Pulmonary artery endothelial cell (primary cell): ENCODE measurements around the gene BTBD9. TPM values are rescaled to one million over a fixed set of nuclear protein-coding genes. Genes with fewer than 3 reads are reported as not detected.

Experiments
- DNase-seq: peaks from one replicate; pipeline ENCODE4 v3.0.0-alpha.2; 2011; ENCODE audit warnings: low read depth, low spot score
- total RNA-seq: library from RNA; depleted of rRNA; stranded (reverse); fragments of >200 nt; gene quantifications from 2 replicates; pipeline ENCODE4 v1.2.3, GENCODE V29; 2014

BTBD9 gene
- total RNA-seq, 1 donor from 2014 or later, result 7.6 TPM

DNA sequence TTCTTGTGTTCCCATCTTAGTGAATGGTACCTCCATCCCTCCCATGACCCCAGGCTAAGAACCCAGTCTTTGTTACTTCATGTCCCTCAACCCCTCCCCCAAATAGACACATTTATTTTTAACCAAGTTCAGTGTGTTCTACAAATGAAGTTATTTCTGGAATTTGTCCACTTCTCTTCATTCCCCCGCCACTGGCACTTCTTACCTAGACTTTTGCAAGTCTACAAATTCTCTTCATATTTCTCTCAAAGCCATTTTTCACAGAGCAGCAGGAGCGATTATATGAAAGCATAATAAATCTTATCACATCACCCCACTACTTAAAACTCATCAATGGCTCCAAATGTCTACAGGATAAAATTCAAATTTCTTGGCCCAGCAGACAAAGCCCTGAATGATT is 131.4 kb downstream of the BTBD9 start:
- no peak for DNase-seq

DNA sequence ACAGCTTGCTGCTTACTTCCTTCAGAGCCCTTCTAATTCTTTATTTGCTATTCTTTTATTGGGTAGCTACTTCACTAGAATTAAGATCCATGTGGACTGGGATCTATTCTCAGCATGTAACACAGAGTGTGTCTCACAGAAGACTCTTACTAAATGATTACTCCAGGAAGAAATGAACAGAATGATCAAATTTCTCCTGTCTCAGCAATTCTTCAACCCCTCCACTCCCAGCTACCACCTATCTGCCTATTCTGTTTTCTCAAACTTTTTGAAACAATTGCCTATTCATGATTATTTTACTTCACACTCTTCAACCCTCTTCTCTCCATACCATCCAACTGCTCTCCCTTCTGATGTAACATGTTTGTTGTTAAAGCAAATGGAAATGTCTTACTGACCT is 132.6 kb downstream of the BTBD9 start:
- no peak for DNase-seq

DNA sequence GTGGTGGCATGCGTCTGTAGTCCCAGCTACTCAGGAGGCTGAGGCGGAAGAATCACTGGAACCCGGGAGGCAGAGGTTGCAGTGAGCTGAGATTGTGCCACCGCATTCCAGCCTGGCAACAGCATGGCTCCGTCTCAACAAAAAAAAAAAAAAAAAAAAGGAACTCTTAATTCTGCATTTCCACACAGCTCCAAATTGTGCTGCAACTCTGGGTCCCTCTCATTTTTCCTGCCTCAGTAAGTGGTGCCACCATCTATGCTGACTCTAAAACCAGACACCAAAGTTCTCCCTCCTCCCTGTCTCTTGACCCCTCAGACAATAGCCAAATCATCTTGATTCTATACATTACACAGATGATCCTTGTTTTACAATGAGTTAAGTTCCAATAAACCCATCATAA is 133.9 kb downstream of the BTBD9 start:
- DNase-seq, result no peak

DNA sequence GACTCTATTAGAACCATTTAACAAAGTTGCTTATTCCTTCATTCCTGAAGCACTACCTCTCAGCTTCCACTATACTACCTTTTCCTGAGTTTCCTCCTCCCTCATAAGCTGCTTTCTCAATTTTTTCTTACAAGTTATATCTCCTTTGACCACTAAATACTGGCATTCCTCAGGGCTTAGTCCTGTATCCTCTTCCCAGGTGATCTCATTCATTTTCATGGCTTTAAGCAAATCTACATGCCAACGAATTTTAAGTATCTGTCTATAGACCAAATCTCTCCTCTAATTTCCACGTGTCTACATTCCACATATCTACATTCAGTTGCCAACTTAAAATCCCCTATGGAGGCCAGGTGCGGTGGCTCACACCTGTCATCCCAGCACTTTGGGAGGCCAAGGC is 134.7 kb downstream of the BTBD9 start:
- no peak for DNase-seq

DNA sequence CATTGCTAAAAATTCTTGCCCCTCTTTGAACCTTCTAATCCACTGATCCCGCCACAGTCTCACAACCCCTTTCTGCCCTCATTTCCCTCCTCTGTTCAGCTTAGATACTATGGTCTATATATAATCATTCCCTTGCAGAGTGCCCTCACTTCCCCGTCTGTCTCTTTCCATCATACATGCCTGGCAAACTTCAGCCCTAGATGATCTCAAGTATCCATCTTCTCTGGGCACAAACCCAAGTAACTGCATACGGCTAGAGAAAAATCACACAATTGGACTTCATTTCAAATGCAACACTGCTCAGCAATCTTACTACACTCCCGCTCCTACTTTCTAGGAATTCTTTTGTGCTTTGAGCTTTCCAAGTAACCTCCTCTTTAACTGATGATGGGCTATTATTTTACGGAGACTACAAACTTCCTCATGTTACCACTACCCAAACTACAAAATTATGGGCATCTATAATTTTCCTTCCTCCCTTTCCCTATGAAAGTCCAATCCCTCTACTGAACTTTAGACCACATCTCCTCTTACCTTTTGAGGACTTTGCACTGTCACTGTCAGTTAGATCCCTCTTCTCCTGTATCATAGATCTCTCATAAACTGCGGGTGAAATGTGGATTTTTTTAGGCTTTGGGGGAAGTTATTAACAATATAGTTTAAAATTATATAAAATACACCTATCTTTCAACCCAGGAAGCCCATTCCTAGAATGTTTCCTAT is 135.6 kb downstream of the BTBD9 start:
- DNase-seq, result no peak

DNA sequence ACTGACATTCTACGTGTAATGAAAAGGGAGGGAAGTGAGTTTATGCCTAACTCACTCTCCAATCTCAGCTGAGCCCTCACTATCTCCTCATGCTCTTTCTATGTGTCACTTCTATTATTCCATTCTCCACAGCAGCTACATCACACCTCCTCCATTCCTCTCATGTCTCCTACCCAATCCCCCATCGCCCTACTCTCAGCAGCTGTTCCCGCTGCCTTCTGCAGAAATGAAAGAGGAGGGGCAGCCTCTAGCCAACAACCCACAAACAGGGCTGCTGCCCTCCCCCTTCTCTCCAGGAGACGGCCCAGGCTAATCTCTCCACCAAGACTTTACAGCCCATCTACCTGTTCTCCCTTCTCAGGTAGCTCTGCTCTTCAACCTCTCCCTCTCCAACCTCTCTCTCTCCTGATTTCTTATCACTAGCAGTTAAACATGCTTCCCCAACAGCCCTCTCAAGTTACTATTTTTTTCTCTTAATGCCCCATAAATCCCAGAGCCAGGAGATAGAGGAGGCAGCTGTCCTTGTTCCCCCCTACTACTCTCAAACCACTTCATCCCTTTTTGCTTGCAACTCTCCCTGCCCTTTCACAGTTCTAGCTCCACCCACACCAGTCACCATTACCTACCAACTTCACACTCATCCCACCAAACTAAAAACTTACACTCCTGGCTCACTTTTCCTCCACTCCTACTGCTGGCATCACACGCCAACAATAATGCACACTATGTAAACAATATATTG is 136.5 kb downstream of the BTBD9 start:
- no peak for DNase-seq

DNA sequence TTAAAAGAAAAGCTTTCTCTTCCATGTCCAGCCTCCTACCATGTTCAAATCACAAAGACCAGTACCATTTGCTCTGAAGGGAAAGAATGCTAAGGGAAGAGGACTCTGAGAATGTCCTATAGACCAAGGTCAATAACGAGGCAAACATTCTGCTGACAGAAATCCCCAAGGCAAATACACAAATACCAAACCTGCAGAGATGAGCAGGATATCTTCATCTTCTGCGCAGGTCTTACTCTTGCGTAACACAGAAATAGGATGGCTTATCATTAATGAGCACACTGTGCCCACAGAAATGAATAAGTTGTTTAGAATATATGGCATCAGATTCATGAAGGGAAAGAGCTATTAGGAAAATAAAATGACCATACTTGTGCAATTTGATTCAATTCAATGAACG is 137.3 kb downstream of the BTBD9 start:
- no peak for DNase-seq

DNA sequence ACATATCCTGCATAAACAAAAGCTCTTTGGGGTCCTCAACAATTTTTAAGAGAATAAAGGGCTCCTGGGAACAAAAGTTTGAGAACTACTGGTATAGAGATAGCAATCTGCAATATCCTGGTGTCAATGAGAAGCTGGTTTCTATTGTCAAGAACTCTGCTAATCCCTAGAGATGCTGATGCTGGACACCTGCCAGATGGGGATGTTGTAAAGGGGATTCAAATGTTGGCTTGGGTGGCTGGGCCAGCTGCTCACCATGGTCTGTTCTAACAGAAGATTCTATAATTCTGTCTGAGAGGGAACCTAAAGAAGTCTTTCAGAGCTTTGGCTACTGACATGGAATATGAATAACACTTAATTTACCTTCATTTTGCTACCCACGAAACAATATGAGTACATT is 137.8 kb downstream of the BTBD9 start:
- no peak for DNase-seq

DNA sequence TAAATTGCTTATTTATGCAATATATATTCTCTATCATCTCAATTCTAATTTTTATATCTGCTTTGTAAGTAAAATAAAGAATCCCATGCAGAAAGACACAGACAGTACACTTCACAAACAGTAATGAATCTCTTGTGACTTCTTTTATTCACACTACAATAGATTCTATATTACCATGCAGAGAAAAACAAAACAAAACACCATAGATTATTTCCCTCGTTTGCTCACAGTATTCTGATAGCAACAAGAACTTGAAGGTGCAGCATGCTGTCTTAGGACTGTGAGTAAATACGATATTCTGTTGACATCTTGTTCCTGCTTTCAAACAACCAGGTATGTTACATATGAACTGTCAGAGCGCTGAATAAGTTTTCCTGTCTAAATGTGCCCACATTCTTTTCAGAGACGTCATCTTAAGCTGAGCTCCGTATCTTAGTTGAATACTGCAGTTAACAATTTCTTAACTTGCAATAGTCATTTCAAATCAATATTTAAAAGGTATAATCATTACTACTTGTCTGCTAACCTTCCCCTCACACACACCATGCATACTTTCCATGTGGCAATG is 140.1 kb downstream of the BTBD9 start:
- no peak for DNase-seq

DNA sequence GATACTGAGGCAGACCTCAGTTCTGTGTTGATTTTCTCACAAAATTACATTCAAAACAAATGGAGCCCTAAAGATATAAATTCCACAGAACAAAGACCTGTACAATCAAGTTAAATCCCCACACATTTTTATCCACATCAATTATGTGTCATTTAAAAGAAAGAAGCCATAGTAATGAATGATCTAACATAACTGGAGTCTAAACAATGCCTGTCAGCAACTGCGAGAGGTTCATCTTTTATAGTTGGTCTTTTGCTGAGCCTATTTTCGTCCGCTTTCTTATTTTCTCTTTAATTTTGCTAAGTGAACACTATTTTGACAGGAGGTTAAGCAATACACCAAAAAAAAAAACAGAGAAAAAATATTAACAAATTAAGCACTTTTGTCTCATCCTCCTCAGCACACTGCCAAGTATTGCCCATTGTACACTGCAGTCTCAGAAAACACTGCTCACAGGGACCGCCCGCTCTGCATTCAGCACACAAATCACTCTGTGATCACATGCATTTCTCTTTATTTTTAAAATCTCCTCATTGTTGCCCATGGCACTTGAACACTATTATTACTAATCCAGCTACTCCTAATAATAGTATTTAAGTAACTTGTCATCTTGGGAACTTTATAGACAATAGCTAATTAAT is 140.8 kb downstream of the BTBD9 start:
- DNase-seq, result no peak

DNA sequence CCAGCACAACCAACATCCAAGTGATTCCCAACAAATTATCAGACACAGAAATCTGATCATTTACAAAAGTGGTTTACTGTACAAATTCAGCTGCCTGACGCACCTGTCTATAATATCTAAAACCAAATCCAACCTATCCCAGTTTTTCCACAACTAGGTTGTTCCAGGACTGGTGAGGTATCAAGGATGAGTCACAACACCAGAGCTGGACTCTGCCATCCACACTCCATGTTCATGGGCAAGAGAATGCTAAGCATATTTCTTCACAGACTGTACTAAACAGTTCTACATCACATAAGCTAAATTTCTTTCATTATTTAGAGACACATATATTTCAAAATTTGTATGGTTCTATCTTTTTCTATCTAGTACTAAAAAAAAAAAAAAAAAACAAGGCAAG is 141.6 kb downstream of the BTBD9 start:
- DNase-seq, result no peak

DNA sequence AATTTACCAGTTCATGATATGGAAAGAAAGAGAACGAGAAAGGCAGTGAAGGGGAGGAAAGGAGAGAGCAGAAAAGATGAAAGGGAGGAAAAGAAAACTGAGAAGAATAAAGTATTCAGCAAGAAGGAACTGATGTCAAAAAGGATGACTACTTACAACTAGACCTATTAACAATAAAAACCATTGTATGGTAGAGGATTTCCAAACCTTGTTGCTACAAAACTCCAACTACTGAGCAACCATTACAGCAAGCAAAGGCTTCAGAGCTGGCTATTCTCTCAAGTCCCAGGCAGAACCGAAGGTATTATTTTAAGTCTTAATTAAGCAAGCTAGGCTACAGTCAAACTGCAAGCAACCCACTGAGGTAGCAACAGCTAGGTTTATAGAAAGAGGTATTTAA is 142.2 kb downstream of the BTBD9 start:
- no peak for DNase-seq

DNA sequence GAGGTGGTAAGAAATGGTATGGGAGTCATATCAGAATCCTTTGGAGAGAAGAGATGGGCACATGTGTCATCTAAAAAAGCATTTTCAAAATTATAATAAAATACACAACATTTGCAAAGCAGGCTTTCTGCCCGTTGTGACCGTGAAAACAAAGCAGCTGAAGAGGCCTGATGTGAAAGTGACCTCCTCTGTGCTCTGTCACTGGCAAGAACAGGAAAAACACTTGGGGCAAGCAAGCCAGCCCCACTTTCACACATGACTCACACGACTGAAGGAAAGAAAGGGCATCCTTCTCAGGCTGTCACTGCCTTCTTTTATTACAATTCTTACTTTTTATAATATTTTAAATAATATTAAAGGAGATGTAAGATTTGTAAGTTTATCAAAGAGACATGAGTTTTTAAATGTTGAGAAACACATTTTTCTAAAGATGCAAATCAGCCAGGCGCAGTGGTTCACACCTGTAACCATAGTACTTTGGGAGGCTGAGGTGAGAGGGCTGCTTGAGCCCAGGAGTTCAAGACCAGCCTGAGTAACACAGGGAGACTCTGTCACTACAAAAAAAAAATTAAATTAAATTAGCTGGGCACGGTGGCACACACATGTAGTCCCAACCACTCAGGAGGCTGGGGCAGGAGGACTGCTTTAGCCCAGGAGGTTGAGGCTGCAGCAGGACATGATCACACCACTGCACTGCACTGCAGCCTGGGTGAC is 143.7 kb downstream of the BTBD9 start:
- no peak for DNase-seq

DNA sequence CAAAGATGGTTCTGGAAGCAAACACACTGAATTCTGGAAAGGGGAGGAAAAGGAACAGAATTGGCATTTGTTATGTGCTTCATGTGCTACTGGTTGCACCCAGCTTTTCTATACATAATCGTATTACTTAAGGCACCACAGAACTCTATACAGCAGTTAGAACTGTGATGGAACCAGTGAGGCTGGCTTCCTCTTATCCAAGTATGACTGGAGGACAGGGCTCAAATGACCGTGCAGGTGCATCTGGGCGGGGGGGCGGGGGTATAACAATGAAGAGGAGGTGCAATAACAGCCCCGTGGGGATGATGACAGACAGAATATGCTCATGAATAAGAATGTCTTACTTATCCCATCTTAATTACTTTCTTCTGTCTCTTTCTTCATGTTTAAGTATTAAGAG is 144.2 kb downstream of the BTBD9 start:
- no peak for DNase-seq

DNA sequence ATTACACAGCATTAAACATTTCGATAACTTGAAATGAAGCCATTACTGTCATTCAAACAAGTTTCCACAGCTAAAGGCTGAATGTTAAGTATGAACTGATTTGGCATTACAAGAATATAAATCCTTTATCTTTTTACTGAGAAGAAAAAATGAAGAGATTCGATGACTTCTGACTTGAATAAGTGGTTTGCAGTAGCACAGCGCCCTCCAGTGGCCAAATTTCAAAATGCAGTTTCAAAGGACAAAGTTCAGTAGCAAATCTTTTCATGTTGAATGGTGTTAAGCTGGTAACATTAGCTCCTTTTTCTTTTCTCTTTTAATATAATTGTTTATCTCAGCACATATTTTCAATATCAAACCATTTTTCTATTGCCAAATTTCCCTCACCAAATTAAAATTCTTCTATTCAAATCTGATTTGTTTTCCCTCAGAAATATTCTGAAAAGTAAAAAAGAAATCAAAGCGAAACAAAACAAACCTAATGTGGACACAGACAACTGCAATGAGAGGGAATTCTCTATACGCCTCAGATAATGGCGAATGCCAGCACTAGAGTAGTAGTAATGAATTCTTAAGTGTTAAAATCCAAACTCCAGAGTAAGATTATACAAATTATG is 145.7 kb downstream of the BTBD9 start:
- peak; percentile 43 for DNase-seq

DNA sequence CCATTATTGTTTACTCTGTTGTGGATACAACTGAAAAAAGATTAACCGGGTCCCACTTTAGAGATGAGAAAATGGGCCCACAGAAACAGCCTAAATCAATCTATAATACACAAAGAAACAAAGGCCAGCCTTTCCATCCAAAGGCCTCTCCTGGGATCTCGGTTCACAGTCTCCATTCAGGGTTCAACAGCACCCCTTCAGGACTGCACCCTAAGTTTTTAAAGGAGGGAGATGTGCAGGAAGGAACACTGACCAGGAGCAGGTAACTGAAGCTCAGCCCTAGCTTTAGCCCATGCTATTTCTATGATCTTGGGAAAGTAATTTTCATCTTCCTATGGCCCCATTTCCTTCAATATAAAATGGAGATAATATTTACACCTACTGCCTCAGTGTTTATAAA is 147.7 kb downstream of the BTBD9 start:
- DNase-seq, result no peak

DNA sequence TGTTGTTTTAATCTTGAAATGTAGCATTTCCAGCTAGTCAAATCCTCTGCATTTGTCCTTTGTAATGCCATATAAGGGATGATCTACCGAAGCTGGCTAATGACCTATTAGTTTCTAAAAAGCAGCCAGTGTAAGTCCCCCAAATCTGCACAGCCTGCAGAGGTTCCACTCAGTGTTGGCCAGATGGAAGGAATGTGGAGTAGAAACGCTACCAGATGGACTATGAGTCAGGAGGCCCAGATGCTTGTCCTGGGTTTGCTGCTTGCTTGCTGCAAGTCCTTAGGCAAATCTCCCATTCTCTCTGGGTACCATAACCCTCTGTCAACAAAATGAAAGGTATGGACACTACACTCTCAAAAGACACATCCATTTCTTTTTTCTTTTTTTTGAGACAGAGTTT is 149.8 kb downstream of the BTBD9 start:
- DNase-seq, result no peak

DNA sequence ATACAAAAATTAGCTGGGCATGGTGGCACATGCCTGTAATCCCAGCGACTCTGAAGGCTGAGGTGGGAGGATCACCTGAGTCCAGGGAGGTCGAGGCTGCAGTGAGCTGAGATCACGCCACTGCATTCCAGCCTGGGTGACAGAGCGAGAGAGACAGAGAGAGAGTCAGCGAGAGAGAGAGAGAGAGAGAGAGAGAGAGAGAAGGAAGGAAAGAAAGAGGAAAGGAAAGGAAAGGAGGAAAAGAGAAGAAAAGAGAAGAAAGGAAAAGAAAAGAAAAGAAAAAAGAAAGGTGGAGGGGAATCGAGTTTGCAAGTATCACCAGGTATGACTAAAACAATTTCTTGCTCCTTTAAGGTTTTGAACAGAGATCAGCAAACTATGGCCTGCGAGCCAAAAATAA is 152.3 kb downstream of the BTBD9 start:
- DNase-seq, result no peak

DNA sequence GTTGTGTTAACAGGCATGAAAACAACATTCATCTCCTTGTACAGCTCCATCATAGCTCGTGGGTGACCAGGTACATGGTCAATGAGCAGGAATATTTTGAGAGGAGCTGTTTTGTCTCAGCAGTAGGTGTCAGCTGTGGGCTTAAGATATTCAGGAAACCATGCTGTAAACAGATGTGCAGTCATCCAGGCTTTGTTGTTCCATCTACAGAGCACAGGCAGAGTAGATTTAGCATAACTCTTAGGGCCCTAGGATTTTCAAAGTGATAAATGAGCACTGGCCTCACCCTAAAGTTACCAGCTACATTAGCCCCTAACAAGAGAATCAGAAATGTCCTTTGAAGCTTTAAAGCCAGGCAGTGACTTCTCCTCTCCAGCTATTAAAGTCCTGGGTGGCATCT is 154.2 kb downstream of the BTBD9 start:
- no peak for DNase-seq

DNA sequence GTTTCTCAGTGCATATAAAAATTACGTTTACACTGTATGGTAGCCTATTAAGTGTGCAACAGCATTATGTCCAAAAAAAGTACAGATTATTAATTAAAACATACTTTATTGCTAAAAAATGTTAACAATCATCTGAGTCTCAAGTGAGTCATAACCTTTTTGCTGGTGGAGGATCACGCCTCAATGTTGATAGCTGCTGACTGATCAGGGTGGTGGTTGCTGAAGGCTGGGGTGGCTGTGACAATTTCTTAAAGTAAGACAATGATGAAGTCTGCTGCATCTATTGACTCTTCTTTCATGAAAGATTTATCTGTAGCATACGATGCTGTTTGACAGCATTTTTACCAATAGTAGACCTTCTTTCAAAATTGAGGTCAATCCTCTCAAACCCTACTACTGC is 155.1 kb downstream of the BTBD9 start:
- no peak for DNase-seq

DNA sequence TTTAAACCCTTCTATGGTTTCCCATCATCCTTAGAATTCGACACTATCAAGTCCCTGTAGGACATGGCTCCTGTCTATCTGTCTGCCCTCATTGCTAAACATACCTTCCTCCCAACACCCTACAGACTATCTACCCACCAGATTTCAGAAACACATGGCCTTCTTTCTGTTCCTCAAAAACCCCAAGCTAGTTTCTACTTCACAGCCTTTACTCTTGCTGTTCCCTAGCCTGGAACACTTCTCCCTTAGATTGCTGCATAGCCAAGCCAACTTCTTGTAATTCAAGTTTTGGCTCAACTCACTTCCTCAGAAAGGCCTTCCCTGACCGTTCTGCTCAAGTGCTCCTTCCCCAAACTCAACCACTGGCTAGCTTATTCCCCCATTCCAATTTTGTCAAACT is 156.2 kb downstream of the BTBD9 start:
- no peak for DNase-seq
